OCI-LY1 (cell line): ENCODE results near the gene BLMH.

Source experiments
- CTCF ChIP-seq: fragments of 200-600 bp; sonication (generic), shearing (Covaris generic); IDR thresholded peaks from 2 replicates; pipeline ENCODE4 v1.5.1; 2017; ENCODE audit warnings: mild to moderate bottlenecking, antibody characterized with exemption, low read length, moderate library complexity, mixed read lengths
- EZH2 ChIP-seq: fragments of 200-600 bp; sonication (generic), shearing (Covaris generic); IDR thresholded peaks from 2 replicates; pipeline ENCODE4 v1.8.0; 2017; ENCODE audit warnings: borderline replicate concordance, mixed run types, mild to moderate bottlenecking, antibody characterized with exemption, low read length, moderate library complexity, mixed read lengths

GRCh38 chr17:30326809-30327208 lies 35.1 kb upstream of the BLMH start:
- TF ChIP-seq CTCF, result no peak
- TF ChIP-seq EZH2, result no peak
